Measurements from ENCODE around the gene RNF133.

Gene RNF133

GRCh38 chr7:122699017-122699416 lies at the start of gene RNF133:
Gene RNF133, minus strand, starts transcription at chr7:122699117. Its CDS starts 199 bp downstream, at chr7:122698918.
- no peaks in the 10 kb centered on the region for H3K27me3 Mint-ChIP-seq

GRCh38 chr7:122748195-122748594 lies 49.3 kb upstream of the RNF133 start:
- H3K4me3 Mint-ChIP-seq, result no peak overlapping the region

More at GRCh38 chr7:122699017-122699416, at the start of gene RNF133:
- H3K36me3 Mint-ChIP-seq, result no peaks in the 10 kb centered on the region
- H3K4me1 Mint-ChIP-seq, result no peaks in the 10 kb centered on the region
- H3K9me3 Mint-ChIP-seq, result peaks cover 3% of the 10 kb centered on the region
- no peak within 1 kb of the TSS for H3K27ac Mint-ChIP-seq
- H3K4me3 Mint-ChIP-seq, result no peak within 1 kb of the TSS
- ATAC-seq, result no peak

GRCh38 chr7:122746948-122747347 lies 48.0 kb upstream of the RNF133 start:
- Mint-ChIP-seq H3K4me1 (no peaks in the 10 kb centered on the region), H3K36me3 (no peaks in the 10 kb centered on the region), H3K9me3 (no peaks in the 10 kb centered on the region), H3K4me3 (no peak overlapping the region), H3K27me3 (no peaks in the 10 kb centered on the region), H3K27ac (no peak overlapping the region)
- ATAC-seq, result no peak

More at GRCh38 chr7:122748195-122748594, 49.3 kb upstream of the RNF133 start:
- no peak for ATAC-seq
- Mint-ChIP-seq H3K9me3 (no peaks in the 10 kb centered on the region), H3K27me3 (no peaks in the 10 kb centered on the region), H3K4me1 (no peaks in the 10 kb centered on the region), H3K36me3 (no peaks in the 10 kb centered on the region), H3K27ac (no peak overlapping the region)

- no peak overlapping the region for H3K4me3 Mint-ChIP-seq
- no peaks in the 10 kb centered on the region for H3K9me3 Mint-ChIP-seq
- no peaks in the 10 kb centered on the region for H3K36me3 Mint-ChIP-seq
- H3K4me1 Mint-ChIP-seq, result no peaks in the 10 kb centered on the region
- no peaks in the 10 kb centered on the region for H3K27me3 Mint-ChIP-seq
- no peak for ATAC-seq
- H3K27ac Mint-ChIP-seq, result no peak overlapping the region
Observed at GRCh38 chr7:122743211-122743610, 44.3 kb upstream of the RNF133 start.

- Mint-ChIP-seq H3K9me3 (no peaks in the 10 kb centered on the region), H3K27me3 (no peaks in the 10 kb centered on the region), H3K36me3 (no peaks in the 10 kb centered on the region), H3K4me1 (no peaks in the 10 kb centered on the region), H3K4me3 (no peak overlapping the region), H3K27ac (no peak overlapping the region)
- ATAC-seq, result no peak
Observed at GRCh38 chr7:122738947-122739346, 40.0 kb upstream of the RNF133 start.

- Mint-ChIP-seq H3K4me1 (no peaks in the 10 kb centered on the region), H3K27me3 (no peaks in the 10 kb centered on the region), H3K4me3 (no peak overlapping the region), H3K36me3 (no peaks in the 10 kb centered on the region), H3K27ac (no peak overlapping the region), H3K9me3 (no peaks in the 10 kb centered on the region)
- ATAC-seq, result no peak
Observed at GRCh38 chr7:122736183-122736582, 37.3 kb upstream of the RNF133 start.

GRCh38 chr7:122727759-122728158 lies 28.8 kb upstream of the RNF133 start:
- Mint-ChIP-seq H3K4me3 (no peak overlapping the region), H3K9me3 (no peaks in the 10 kb centered on the region), H3K27me3 (no peaks in the 10 kb centered on the region), H3K27ac (no peak overlapping the region), H3K36me3 (no peaks in the 10 kb centered on the region), H3K4me1 (no peaks in the 10 kb centered on the region)
- ATAC-seq, result no peak

GRCh38 chr7:122727354-122727753 lies 28.4 kb upstream of the RNF133 start:
- ATAC-seq, result no peak
- Mint-ChIP-seq H3K4me1 (no peaks in the 10 kb centered on the region), H3K9me3 (no peaks in the 10 kb centered on the region), H3K4me3 (no peak overlapping the region), H3K27ac (no peak overlapping the region), H3K36me3 (no peaks in the 10 kb centered on the region), H3K27me3 (no peaks in the 10 kb centered on the region)

GRCh38 chr7:122726881-122727280 lies 28.0 kb upstream of the RNF133 start:
- no peaks in the 10 kb centered on the region for H3K9me3 Mint-ChIP-seq
- no peak overlapping the region for H3K4me3 Mint-ChIP-seq
- H3K36me3 Mint-ChIP-seq, result no peaks in the 10 kb centered on the region
- no peak for ATAC-seq
- no peaks in the 10 kb centered on the region for H3K4me1 Mint-ChIP-seq
- no peaks in the 10 kb centered on the region for H3K27me3 Mint-ChIP-seq
- H3K27ac Mint-ChIP-seq, result no peak overlapping the region

- no peaks in the 10 kb centered on the region for H3K27me3 Mint-ChIP-seq
- no peaks in the 10 kb centered on the region for H3K4me1 Mint-ChIP-seq
- H3K4me3 Mint-ChIP-seq, result no peak overlapping the region
- H3K36me3 Mint-ChIP-seq, result no peaks in the 10 kb centered on the region
- ATAC-seq, result no peak
- no peak overlapping the region for H3K27ac Mint-ChIP-seq
- H3K9me3 Mint-ChIP-seq, result peaks cover 4% of the 10 kb centered on the region
Observed at GRCh38 chr7:122724366-122724765, 25.4 kb upstream of the RNF133 start.

GRCh38 chr7:122719010-122719578 lies 20.2 kb upstream of the RNF133 start:
- H3K9me3 Mint-ChIP-seq, result peaks cover 4% of the 10 kb centered on the region
- H3K4me1 Mint-ChIP-seq, result no peaks in the 10 kb centered on the region

GRCh38 chr7:122717356-122718089 lies 18.6 kb upstream of the RNF133 start:
- no peaks in the 10 kb centered on the region for H3K36me3 Mint-ChIP-seq
- no peaks in the 10 kb centered on the region for H3K27me3 Mint-ChIP-seq
- no peaks in the 10 kb centered on the region for H3K4me1 Mint-ChIP-seq
- no peak overlapping the region for H3K4me3 Mint-ChIP-seq
- no peak for ATAC-seq
- peaks cover 4% of the 10 kb centered on the region for H3K9me3 Mint-ChIP-seq
- no peak overlapping the region for H3K27ac Mint-ChIP-seq

More at GRCh38 chr7:122719010-122719578, 20.2 kb upstream of the RNF133 start:
- no peak for ATAC-seq
- Mint-ChIP-seq H3K4me3 (no peak overlapping the region), H3K36me3 (no peaks in the 10 kb centered on the region), H3K27me3 (no peaks in the 10 kb centered on the region), H3K27ac (no peak overlapping the region)

- Mint-ChIP-seq H3K9me3 (peaks cover 3% of the 10 kb centered on the region), H3K27me3 (no peaks in the 10 kb centered on the region), H3K36me3 (no peaks in the 10 kb centered on the region), H3K4me1 (no peaks in the 10 kb centered on the region), H3K4me3 (no peak overlapping the region), H3K27ac (no peak overlapping the region)
- no peak for ATAC-seq
Observed at GRCh38 chr7:122715183-122715582, 16.3 kb upstream of the RNF133 start.

- H3K9me3 Mint-ChIP-seq, result peaks cover 3% of the 10 kb centered on the region
- H3K27me3 Mint-ChIP-seq, result no peaks in the 10 kb centered on the region
- no peak overlapping the region for H3K4me3 Mint-ChIP-seq
- no peak overlapping the region for H3K27ac Mint-ChIP-seq
- H3K4me1 Mint-ChIP-seq, result no peaks in the 10 kb centered on the region
- H3K36me3 Mint-ChIP-seq, result no peaks in the 10 kb centered on the region
- ATAC-seq, result no peak
Observed at GRCh38 chr7:122710916-122711315, 12.0 kb upstream of the RNF133 start.

GRCh38 chr7:122709930-122710646 lies 11.2 kb upstream of the RNF133 start:
- H3K4me1 Mint-ChIP-seq, result no peaks in the 10 kb centered on the region
- no peaks in the 10 kb centered on the region for H3K27me3 Mint-ChIP-seq
- no peaks in the 10 kb centered on the region for H3K36me3 Mint-ChIP-seq
- H3K9me3 Mint-ChIP-seq, result peaks cover 3% of the 10 kb centered on the region
- H3K27ac Mint-ChIP-seq, result no peak overlapping the region
- H3K4me3 Mint-ChIP-seq, result no peak overlapping the region
- ATAC-seq, result no peak

- no peaks in the 10 kb centered on the region for H3K4me1 Mint-ChIP-seq
- H3K27me3 Mint-ChIP-seq, result no peaks in the 10 kb centered on the region
- H3K4me3 Mint-ChIP-seq, result no peak overlapping the region
- ATAC-seq, result no peak
- peaks cover 6% of the 10 kb centered on the region for H3K9me3 Mint-ChIP-seq
- no peaks in the 10 kb centered on the region for H3K36me3 Mint-ChIP-seq
- no peak overlapping the region for H3K27ac Mint-ChIP-seq
Observed at GRCh38 chr7:122706836-122707235, 7.9 kb upstream of the RNF133 start.

Data from stimulated activated memory B cell treated with anti-CD40 and anti-IgM and Interleukin-4, amounts not matched to agents 10 μg/mL and 1 μg/mL and 100 μg/mL, for 72 hours (primary cell).